HG02981 (cell line): ENCODE measurements around the gene CCDC197.

Source experiments
- ATAC-seq: cut with Tn5 transposase; IDR thresholded peaks from one replicate; pipeline ENCODE4 v1.9.1; 2021; ENCODE audit warnings: mild to moderate bottlenecking, moderate library complexity; ENCODE audit not compliant: unreplicated experiment

CCDC197 gene

DNA sequence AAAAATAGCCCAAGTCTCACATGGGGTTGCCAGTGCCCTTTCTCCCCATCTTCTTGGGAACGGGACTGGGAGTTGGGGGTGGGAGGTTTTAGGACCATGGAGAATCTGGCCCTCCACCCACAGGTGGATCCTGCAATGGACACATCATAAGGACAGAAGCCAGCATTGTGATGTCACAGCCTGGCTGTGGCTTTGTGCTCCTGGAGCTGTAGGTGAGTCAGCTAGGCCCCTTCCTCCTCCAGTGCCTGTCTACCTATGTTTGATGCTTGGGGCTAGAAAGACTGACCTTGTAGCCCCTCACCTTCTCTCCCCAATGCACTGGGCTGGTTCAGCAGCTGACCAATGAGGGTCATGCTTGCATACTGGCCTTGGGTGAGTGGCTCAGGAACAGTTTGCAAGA is at the start of gene CCDC197:
CCDC197 (plus strand) TSS at position 220 of the 400 bp plus-strand sequence. CDS start 831 bp downstream, outside the sequence.
- ATAC-seq: no peak

DNA sequence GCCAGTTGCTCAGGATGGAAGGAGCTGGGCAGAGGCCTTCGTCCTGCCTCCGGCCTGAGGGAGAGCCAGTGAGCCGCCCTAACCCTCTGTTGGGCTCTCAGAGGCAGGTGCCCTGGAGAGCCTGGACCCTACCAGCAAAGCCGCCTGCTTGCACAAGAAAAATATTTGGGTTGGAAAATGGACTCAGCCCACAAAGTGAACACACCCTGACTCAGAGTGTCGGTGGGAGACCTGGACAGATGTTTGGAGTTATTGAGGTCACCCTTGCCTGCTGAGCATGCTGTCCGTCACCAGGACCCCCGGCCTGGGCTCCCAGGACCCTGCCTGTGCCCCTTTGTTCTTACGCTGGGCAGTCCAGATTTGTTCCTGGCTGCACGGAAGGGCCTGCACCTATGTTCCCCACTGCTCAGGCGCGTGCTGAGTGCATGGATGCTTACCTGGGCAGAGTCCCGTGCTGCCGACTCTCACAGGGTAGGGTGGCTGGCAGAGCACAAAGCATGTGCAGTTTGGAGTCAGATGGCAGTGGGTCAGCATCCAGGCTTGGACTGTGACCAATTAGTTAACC is 47.5 kb upstream of the CCDC197 start:
- no peak for ATAC-seq

- ATAC-seq: no peak
Observed at GRCh38 chr14:93950948-93951634, 46.0 kb upstream of the CCDC197 start.

DNA sequence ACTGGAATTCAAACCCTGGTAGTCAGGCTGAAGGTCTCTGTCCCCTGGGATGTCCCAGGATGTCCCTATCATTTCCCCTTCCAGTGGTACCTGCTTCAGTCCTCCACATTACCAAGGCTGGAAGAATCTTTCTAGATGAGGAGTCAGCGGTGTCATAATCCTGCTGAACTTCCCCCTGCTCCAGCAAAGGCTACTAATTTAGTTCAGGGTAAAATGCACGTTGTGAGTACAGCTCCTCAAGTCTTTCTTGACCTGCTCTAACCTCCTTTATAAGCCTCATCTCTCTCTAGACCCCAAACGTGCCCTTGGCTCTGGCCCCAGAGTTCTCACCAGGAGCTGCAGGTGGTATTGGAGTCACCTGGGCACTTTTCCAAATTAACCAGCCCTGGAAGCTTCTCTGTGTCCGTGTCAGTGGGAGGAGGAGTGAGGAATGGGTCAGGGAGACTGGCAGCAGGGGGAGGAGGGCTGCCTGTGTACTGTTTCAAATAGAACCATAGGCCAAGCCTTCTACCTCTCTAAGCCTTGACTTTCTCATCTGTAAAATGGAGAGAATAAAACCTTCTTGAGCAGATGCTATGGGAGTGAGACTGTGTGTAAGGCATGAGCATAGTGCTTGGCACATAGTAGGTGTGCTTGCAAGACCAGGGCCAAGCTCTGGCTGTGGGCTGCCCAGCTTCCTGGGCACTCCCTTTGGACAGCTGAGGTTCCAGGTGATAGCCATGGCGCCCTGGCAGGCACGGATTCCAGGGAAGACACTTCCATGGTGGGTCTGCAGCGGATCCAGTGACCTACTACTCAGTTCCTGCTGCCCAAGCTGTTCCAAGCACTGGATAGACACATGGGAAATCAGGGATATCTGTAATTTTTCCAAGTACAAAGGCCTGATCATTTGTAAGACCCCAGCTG is 45.2 kb upstream of the CCDC197 start:
- no peak for ATAC-seq

GRCh38 chr14:93952829-93953228 is 44.3 kb upstream of the CCDC197 start:
- ATAC-seq: no peak

GRCh38 chr14:93953263-93953662 is 43.8 kb upstream of the CCDC197 start:
- ATAC-seq: no peak

- no peak for ATAC-seq
Observed at GRCh38 chr14:93953739-93954515, 43.2 kb upstream of the CCDC197 start.

- no peak for ATAC-seq
Observed at GRCh38 chr14:93954516-93954830, 42.6 kb upstream of the CCDC197 start.

GRCh38 chr14:93954900-93955849 is 41.9 kb upstream of the CCDC197 start:
- peak; percentile 33 for ATAC-seq

- ATAC-seq: no peak
Observed at GRCh38 chr14:93955850-93956481, 41.1 kb upstream of the CCDC197 start.

DNA sequence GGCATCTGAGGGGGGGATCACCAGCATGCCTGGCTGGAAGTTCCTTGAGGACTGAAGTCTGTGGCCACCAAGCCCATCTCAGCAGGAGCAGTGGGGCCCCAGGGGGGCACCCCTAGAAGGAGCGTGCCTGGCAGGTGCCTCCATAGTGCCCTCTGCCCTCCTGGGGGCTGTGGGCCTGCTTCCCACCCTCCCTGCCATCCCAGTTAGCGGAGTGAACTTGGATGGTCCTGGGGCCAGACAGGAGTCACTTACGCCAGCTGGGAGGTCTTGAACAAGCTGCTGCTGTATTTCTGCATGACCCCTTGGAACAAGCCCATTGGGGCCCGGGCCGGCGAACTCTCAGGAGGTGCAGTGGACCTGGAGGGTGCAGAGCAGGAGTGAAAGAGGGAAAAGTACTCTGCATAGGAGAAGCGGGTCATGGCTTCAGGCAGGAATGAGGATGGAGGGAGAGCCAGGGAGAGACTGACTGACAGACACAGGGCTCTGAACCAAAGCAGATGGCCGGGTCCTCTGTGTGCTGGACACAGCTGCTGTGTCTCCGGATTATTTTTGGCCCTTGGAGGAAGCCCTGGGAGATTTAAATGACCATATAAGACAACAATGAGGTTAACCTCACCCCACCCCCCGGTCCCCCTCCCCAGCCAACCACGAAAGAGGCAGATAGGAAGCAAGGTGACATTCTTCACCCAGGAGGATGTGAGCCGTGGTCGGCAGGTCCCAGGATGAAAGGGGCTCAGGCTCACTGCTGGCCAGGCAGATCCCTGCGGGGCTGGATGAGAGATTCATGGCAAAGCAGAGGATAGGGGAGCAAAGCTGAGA is 40.4 kb upstream of the CCDC197 start:
- no peak for ATAC-seq

DNA sequence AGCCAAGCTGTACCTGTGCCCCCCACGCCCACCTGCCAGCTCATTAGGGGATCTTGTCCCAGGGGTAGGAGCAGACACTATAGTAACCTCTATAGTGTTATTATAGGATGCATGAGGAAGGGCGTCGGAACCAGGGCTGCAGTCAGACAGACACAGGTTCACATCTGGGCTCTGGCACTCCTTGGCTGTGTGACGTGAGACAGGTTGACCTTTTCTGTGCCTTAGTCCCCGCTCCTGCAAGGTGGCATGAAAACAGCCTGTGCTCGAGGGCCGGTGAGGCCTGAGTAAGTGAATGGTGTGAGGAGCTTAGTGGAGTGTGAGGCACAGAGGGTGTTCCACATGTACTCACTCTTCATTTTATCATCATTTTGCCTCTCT is 39.8 kb upstream of the CCDC197 start:
- ATAC-seq: no peak

GRCh38 chr14:93957751-93958566 is 39.1 kb upstream of the CCDC197 start:
- ATAC-seq: no peak

DNA sequence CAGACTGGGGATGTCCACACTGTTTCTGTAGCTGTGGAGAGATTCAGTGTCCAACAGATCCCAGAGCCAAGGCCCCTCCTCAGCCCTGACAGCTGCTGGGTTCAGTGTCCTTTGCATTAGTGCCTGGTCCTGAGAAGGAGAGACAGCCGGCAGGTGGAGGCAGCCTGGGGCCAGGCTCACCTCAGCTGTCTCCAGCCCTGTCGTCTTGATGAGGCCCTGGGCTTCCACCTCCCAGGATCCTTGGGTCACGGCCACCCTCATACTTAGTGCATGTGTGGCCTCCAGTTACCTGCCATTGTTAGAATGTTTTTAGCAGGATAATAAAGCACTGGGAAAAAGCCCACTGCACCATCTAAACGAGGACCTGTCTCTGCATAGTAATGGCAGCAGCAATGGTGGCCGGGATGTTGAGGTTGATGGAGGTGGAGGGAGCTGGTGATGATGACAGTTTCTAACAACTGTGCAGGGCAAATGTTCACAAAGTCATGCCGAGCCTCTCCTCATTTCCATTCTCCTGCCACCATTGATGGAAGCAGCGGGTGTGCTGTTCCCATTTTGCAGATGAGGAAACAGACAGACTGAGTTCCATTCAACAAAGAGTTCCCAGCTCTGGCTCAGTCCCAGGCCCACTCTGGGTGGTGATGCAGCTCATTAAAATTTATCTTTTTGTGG is 38.4 kb upstream of the CCDC197 start:
- no peak for ATAC-seq

- peak; percentile 64 for ATAC-seq
Observed at GRCh38 chr14:93959239-93960107, 37.6 kb upstream of the CCDC197 start.

- ATAC-seq: no peak
Observed at GRCh38 chr14:93960108-93960475, 37.0 kb upstream of the CCDC197 start.
